ENCODE results near the gene STIM2.

GRCh38 chr4:26857278-26858034 is 3.2 kb upstream of the STIM2 start:
- TF ChIP-seq CTCF (IDR thresholded peaks at IDR 0.05) (0 out of 2 replicates have a peak, but pooled peaks have one; percentile 11), ZFX (IDR thresholded peaks at IDR 0.05; ENCODE audit: borderline replicate concordance) (no peak)

All from 22Rv1 (cell line).